DND-41 (cell line): ENCODE results near the gene CDYL.

ENCODE experiments used
- ATAC-seq: fragments of 200-7000 bp; cut with Tn5 transposase; 3 replicates; pipeline ENCODE4 v1.9.1; 2021; ENCODE audit warnings: low read depth; ENCODE audit not compliant: insufficient read depth
- DNase-seq: peaks from one replicate; pipeline ENCODE4 v3.0.0-alpha.2; 2020
- H2AFZ ChIP-seq: 2 replicates; pipeline ENCODE4 v1.6.0; 2012; ENCODE audit warnings: low read depth, low read length
- H3K27ac ChIP-seq: 2 replicates; pipeline ENCODE4 v1.5.1; 2012; ENCODE audit warnings: low read length, inconsistent platforms
- H3K27me3 ChIP-seq: fragments of 200-600 bp; sonication (generic); 2 replicates; pipeline ENCODE4 v1.6.0; 2012; ENCODE audit warnings: low read length, mild to moderate bottlenecking, inconsistent platforms; ENCODE audit not compliant: insufficient read depth, poor library complexity
- H3K36me3 ChIP-seq: 2 replicates; pipeline ENCODE4 v1.5.1; 2012; ENCODE audit warnings: low read length, inconsistent platforms; ENCODE audit not compliant: insufficient read depth
- H3K4me1 ChIP-seq: 2 replicates; pipeline ENCODE4 v1.5.1; 2012; ENCODE audit warnings: mild to moderate bottlenecking, low read length; ENCODE audit not compliant: insufficient read depth
- H3K4me2 ChIP-seq: 2 replicates; pipeline ENCODE4 v1.6.0; 2012; ENCODE audit warnings: mild to moderate bottlenecking, moderate library complexity, low read length, inconsistent platforms; ENCODE audit not compliant: insufficient read depth
- H3K4me3 ChIP-seq, 2 experiments: fragments of 200-600 bp in 1 of 2; shearing (Covaris generic) in 1 of 2; 2 replicates each; pipeline ENCODE4 v1.5.1; 2012 to 2016; ENCODE audit warnings: inconsistent platforms in 2 of 2, low read length in 2 of 2, mild to moderate bottlenecking in 2 of 2, low read depth in 1 of 2, moderate library complexity in 1 of 2
- H3K79me2 ChIP-seq: 2 replicates; pipeline ENCODE4 v1.6.0; 2012; ENCODE audit warnings: low read length, inconsistent platforms; ENCODE audit not compliant: insufficient read depth
- H3K9ac ChIP-seq: 2 replicates; pipeline ENCODE4 v1.6.0; 2012; ENCODE audit warnings: low read depth, mild to moderate bottlenecking, inconsistent platforms, low read length, moderate library complexity
- H3K9me3 ChIP-seq: 2 replicates; pipeline ENCODE4 v1.5.1; 2012; ENCODE audit warnings: low read length, moderate library complexity, mild to moderate bottlenecking, inconsistent platforms; ENCODE audit not compliant: insufficient read depth, severe bottlenecking
- H4K20me1 ChIP-seq: 2 replicates; pipeline ENCODE4 v1.6.0; 2012; ENCODE audit warnings: low read length; ENCODE audit not compliant: insufficient read depth
- EZH2 ChIP-seq: IDR thresholded peaks from 3 replicates; pipeline ENCODE4 v1.6.1; 2012; ENCODE audit warnings: borderline replicate concordance, low read depth, mild to moderate bottlenecking, moderate library complexity, low read length, inconsistent platforms; ENCODE audit not compliant: severe bottlenecking
- TF ChIP-seq, protein P1 (sequence below): IDR thresholded peaks from 2 replicates; pipeline ENCODE4 v1.5.1; 2012; ENCODE audit warnings: borderline replicate concordance, low read length, moderate library complexity, mild to moderate bottlenecking; ENCODE audit not compliant: poor library complexity, severe bottlenecking; ENCODE audit errors: extremely low read depth

The CDYL gene

DNA sequence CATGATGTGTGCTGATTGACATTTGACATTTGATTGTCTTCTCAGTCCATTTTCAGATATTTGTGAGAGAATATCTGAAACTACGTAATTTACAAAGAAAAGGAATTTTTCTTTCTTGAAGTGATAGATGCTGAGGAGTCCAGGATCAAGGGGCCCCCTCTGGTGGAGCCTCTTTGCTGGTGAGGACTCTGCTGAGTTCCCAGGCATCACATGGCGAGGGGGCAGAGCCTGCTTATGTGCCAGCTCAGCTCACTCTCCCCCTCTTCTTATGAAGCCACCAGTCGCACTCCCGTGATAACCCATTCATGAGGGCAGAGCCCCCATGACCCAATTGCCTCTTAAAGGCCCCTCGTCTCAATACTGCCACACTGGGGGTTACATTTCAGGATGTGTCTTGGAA, 136.4 kb downstream of the CDYL start:
- Histone ChIP-seq H3K79me2 (no peaks in the 10 kb centered on the region), H3K27ac (no peak overlapping the region), H3K4me2 (no peak overlapping the region), H4K20me1 (peaks cover 1% of the 10 kb centered on the region), H2AFZ (no peak overlapping the region), H3K9ac (no peak overlapping the region), H3K36me3 (no peaks in the 10 kb centered on the region), H3K27me3 (no peaks in the 10 kb centered on the region), H3K9me3 (no peaks in the 10 kb centered on the region), H3K4me1 (peaks cover 10% of the 10 kb centered on the region), H3K4me3 (no peak overlapping the region)
- no peak for DNase-seq
- no peak for ATAC-seq
- no peak for TF ChIP-seq EZH2
- TF ChIP-seq, protein P1, sequence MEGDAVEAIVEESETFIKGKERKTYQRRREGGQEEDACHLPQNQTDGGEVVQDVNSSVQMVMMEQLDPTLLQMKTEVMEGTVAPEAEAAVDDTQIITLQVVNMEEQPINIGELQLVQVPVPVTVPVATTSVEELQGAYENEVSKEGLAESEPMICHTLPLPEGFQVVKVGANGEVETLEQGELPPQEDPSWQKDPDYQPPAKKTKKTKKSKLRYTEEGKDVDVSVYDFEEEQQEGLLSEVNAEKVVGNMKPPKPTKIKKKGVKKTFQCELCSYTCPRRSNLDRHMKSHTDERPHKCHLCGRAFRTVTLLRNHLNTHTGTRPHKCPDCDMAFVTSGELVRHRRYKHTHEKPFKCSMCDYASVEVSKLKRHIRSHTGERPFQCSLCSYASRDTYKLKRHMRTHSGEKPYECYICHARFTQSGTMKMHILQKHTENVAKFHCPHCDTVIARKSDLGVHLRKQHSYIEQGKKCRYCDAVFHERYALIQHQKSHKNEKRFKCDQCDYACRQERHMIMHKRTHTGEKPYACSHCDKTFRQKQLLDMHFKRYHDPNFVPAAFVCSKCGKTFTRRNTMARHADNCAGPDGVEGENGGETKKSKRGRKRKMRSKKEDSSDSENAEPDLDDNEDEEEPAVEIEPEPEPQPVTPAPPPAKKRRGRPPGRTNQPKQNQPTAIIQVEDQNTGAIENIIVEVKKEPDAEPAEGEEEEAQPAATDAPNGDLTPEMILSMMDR = no peak

DNA sequence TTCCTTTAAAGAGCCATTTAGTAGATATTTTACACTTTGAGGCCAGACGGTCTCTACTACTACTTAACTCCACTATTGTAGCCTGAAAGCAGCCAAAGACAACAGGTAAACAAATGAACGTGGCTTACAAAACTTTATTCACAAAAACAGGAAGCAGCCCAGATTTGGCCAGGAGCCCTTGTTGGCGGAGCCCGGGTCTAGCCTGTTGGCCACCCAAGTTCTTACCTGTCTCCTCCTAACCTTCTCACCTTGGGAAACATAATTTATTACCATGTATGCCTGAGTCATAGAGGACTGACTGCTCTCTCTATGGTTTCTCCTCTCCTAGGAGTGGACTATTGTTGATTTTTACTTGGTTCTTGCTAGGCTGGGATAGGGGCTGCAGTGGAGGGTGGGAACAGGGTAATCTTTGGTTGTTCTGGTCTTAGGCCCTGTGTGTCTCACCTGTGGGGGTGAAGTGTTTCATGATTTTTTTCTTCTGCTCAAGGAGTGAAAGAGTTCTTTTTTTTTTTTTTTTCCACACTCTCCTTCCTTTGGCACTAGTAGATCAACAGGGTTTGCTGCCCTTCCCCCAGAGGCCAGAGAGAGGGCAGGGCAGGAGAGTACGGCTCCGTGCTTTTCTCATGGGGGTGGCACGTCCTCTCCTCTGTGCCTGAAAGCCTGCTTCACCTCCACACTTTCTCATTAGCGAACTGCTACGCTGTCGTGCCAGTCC, 137.7 kb downstream of the CDYL start:
- H3K79me2 ChIP-seq = no peaks in the 10 kb centered on the region
- no peak for ATAC-seq

DNA sequence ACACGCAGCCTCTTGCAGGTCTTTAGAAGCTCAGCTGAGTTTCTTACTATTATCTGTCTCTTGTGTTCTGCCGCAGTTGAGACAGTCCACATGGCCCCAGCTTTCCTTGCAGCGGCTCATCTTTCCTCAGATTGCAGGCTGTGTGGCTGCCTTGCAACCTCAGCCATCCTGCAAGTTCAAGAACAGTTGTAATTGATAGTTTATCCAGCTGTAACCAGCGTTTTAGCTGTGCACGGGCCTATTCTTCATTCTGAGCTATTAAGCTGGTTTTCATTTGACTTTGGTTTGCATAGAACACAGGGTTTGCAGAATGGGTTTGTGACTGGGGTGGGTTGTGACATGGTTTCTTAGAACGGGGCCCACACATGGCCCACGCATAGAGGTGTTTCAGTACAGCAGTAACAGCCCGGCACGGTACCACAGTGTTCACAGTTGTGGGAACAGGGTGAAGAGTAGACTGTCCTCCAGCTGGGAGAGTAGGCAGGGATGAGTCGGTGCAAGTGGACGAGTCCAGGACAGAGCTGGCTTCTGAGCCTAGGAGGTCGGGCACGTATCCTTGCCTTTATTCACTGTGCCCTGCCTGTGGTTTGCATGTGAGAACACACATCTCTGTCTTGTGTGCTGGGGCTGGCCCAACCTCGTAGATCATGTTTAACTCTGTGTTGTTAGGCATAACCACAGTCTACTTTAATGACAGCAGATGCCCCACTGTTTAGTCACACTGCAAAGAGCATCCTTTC, 138.4 kb downstream of the CDYL start:
- Histone ChIP-seq H3K9me3 (no peaks in the 10 kb centered on the region), H3K4me2 (no peak overlapping the region), H2AFZ (no peak overlapping the region), H3K27ac (no peak overlapping the region), H3K9ac (no peak overlapping the region), H4K20me1 (peaks cover 3% of the 10 kb centered on the region), H3K36me3 (no peaks in the 10 kb centered on the region), H3K27me3 (no peaks in the 10 kb centered on the region), H3K79me2 (no peaks in the 10 kb centered on the region), H3K4me1 (peaks cover 12% of the 10 kb centered on the region), H3K4me3 (no peak overlapping the region)
- no peak for TF ChIP-seq EZH2
- TF ChIP-seq, protein P1 = no peak
- no peak for DNase-seq
- no peak for ATAC-seq

More for the DNA sequence above, 137.7 kb downstream of the CDYL start:
- H2AFZ ChIP-seq = no peak overlapping the region
- H3K9ac ChIP-seq = no peak overlapping the region
- peaks cover 12% of the 10 kb centered on the region for H3K4me1 ChIP-seq
- no peaks in the 10 kb centered on the region for H3K9me3 ChIP-seq
- no peak overlapping the region for H3K27ac ChIP-seq
- no peak for DNase-seq
- H3K27me3 ChIP-seq = no peaks in the 10 kb centered on the region
- no peaks in the 10 kb centered on the region for H3K36me3 ChIP-seq
- no peak overlapping the region for H3K4me3 ChIP-seq
- TF ChIP-seq, protein P1 = no peak
- TF ChIP-seq EZH2 = no peak
- no peak overlapping the region for H3K4me2 ChIP-seq
- H4K20me1 ChIP-seq = peaks cover 3% of the 10 kb centered on the region
